Small intestine (tissue), 7 donors: ENCODE measurements around the gene EI24. TPM values are rescaled to one million over a fixed set of nuclear protein-coding genes. Genes with fewer than 3 reads are reported as not detected.

Experiments used
- DNase-seq, 2 donors: peaks; one replicate each; pipeline versions ENCODE4 v3.0.0 to v3.0.0-alpha.2; 2013
- FAIRE-seq: peaks from 2 replicates; lab custom pipeline; 2012; peaks lifted over from hg19 to GRCh38; lab: Jason Lieb, UNC
- H3K27ac ChIP-seq, 3 donors: one replicate each; pipeline ENCODE4 v1.5.1; 2013; ENCODE audit warnings: low read length in 2 of 3, mild to moderate bottlenecking in 2 of 3, control low read depth in 1 of 3, inconsistent platforms in 1 of 3, low read depth in 1 of 3, moderate library complexity in 1 of 3
- H3K27me3 ChIP-seq, 3 donors: one replicate each; pipeline ENCODE4 v1.6.1; 2013; ENCODE audit warnings: low read length in 3 of 3, inconsistent platforms in 1 of 3; ENCODE audit not compliant: control insufficient read depth in 3 of 3, insufficient read depth in 3 of 3
- H3K36me3 ChIP-seq, 3 donors: one replicate each; pipeline ENCODE4 v1.6.1; 2013; ENCODE audit warnings: low read length in 3 of 3, inconsistent platforms in 1 of 3, low read depth in 1 of 3, mild to moderate bottlenecking in 1 of 3, moderate library complexity in 1 of 3; ENCODE audit not compliant: control insufficient read depth in 3 of 3, insufficient read depth in 2 of 3
- H3K4me1 ChIP-seq, 3 donors: one replicate each; pipeline ENCODE4 v1.6.1; 2013; ENCODE audit warnings: low read length in 2 of 3, inconsistent platforms in 1 of 3, low read depth in 1 of 3, mild to moderate bottlenecking in 1 of 3, moderate library complexity in 1 of 3; ENCODE audit not compliant: control insufficient read depth in 3 of 3, insufficient read depth in 2 of 3
- H3K4me3 ChIP-seq, 3 donors: one replicate each; pipeline ENCODE4 v1.5.1; 2013; ENCODE audit warnings: low read length in 3 of 3, control low read depth in 1 of 3, inconsistent platforms in 1 of 3, low read depth in 1 of 3, mild to moderate bottlenecking in 1 of 3, moderate library complexity in 1 of 3
- H3K9me3 ChIP-seq, 2 donors: one replicate each; pipeline ENCODE4 v1.6.1; 2013; ENCODE audit warnings: low read depth in 1 of 2, low read length in 1 of 2; ENCODE audit not compliant: control insufficient read depth in 2 of 2, insufficient read depth in 1 of 2
- WGBS, 3 donors: extraction: QIAGEN DNeasy Blood & Tissue Kit; methylation state at CpG; one replicate each; pipeline ENCODE4 v1.1.7; 2013; 5-methylcytosine and 5-hydroxymethylcytosine counted together
- polyA plus RNA-seq, 4 donors: library from polyadenylated mRNA; stranded (reverse) in 3 of 4; unstranded in 1 of 4; fragments of 200-250 nt in 3 of 4; fragments of 120-200 nt in 1 of 4; gene quantifications; one replicate each; pipeline versions ENCODE4 v1.2.1 to v1.2.3, GENCODE V29; 2013
- donor health status: healthy with polysubstance abuse.
- donor health status: control.
- donor health status: control.
- donor health status: Bipolar disorder and iron deficiency.
- donor health status: healthy.

EI24 gene
- polyA plus RNA-seq, 4 donors: 39.4 to 91.5 (median 63.2) TPM

DNA sequence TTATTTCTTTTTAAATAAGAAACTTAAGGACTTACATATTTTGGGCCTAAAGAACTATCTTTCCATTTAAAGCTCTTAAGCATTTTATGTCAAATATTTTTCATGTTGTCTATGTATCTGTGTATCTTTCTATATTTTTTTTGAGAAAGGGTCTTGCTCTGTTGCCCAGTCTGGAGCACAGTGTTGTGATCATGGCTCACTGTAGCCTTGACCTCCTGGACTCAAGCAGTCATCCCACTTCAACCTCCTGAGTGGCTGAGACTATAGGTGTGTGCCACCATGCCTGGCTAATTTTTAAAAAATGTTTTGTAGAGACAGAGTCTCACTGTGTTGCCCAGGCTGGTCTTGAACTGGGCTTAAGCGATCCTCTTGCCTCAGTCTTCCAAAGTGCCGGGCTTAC is 31.4 kb downstream of the EI24 start:
- Histone ChIP-seq H3K4me1 (no peaks in the 10 kb centered on the region), H3K27ac (no peak overlapping the region), H3K4me3 (no peak overlapping the region), H3K36me3 (peaks cover 23 to 44% (median 26%) of the 10 kb centered on the region in 3 donors), H3K27me3 (no peaks in the 10 kb centered on the region), H3K9me3 (no peaks in the 10 kb centered on the region)
- 94 to 98% (median 98%) methylated on average over 2 of the region's 2 CpGs for WGBS, 3 donors
- DNase-seq (no peak), FAIRE-seq (no peak)

- 90 to 94% (median 91%) methylated on average over 3 of the region's 3 CpGs for WGBS, 3 donors
These were observed 33.9 kb downstream of the EI24 start for GRCh38 chr11:125603207-125603606.

GRCh38 chr11:125605417-125605816 is 36.1 kb downstream of the EI24 start:
- H3K4me1 ChIP-seq: no peaks in the 10 kb centered on the region
- H3K36me3 ChIP-seq: peaks cover 40 to 43% (median 40%) of the 10 kb centered on the region in 3 donors
- no peaks in the 10 kb centered on the region for H3K27me3 ChIP-seq
- FAIRE-seq: no peak
- H3K4me3 ChIP-seq: no peak overlapping the region
- no peaks in the 10 kb centered on the region for H3K9me3 ChIP-seq
- DNase-seq: no peak
- H3K27ac ChIP-seq: no peak overlapping the region

More at GRCh38 chr11:125603207-125603606, 33.9 kb downstream of the EI24 start:
- Histone ChIP-seq H3K27me3 (no peaks in the 10 kb centered on the region), H3K27ac (no peak overlapping the region), H3K4me1 (no peaks in the 10 kb centered on the region), H3K9me3 (no peaks in the 10 kb centered on the region), H3K4me3 (no peak overlapping the region), H3K36me3 (peaks cover 36 to 44% (median 40%) of the 10 kb centered on the region in 3 donors)
- FAIRE-seq (no peak), DNase-seq (no peak)

DNA sequence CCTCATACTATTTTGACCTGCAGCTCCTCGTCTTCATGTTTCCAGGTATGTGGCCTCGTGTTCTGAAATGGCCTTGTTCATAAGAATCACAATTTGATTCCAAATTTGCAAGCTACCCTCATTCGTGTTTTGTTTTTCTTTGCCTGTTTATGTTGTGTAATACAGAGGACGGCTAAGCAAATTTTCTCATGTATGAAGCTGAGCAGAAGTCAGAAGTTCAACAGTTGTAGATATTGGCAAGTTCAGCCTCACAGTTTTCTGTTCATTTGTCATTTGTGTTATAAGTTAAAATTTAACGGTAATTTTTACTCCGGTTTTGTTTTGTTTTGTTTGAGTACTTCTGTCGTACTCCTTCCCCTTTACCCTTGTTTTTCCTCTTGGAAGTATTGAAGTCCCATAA is 40.3 kb downstream of the EI24 start:
- Histone ChIP-seq H3K27me3 (no peaks in the 10 kb centered on the region), H3K4me1 (no peaks in the 10 kb centered on the region), H3K36me3 (peaks cover 27 to 44% (median 40%) of the 10 kb centered on the region in 3 donors), H3K27ac (no peak overlapping the region), H3K9me3 (no peaks in the 10 kb centered on the region), H3K4me3 (no peak overlapping the region)
- DNase-seq: no peak
- 89 to 91% (median 89%) methylated on average over 7 of the region's 7 CpGs for WGBS, 3 donors
- no peak for FAIRE-seq

DNA sequence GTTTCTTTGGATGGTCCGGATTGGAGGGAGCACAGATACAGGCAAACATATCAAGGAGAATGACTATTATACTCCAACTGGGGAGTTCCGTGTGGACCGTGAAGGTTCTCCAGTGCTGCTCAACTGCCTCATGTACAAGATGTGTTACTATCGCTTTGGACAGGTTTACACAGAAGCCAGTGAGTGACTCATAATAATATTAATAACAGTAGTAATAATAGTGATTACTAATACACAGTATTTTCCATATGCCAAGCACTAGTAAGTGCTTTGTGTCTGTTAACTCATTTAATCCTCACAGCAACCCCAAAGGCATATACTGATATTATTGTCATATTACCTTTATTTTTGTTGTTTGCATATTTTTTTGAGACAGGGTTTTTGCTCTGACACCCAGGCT is 49.1 kb downstream of the EI24 start:
- Histone ChIP-seq H3K36me3 (peaks cover 29% of the 10 kb centered on the region in 3 donors), H3K27ac (no peak overlapping the region), H3K27me3 (no peaks in the 10 kb centered on the region), H3K9me3 (no peaks in the 10 kb centered on the region), H3K4me3 (no peak overlapping the region), H3K4me1 (no peaks in the 10 kb centered on the region)
- FAIRE-seq: no peak
- WGBS, 3 donors: 89 to 93% (median 90%) methylated on average over 4 of the region's 4 CpGs
- DNase-seq: no peak

- Histone ChIP-seq H3K27ac (no peak overlapping the region), H3K4me3 (no peak overlapping the region)
- FAIRE-seq: no peak
These were observed 52.7 kb downstream of the EI24 start for GRCh38 chr11:125621995-125622394.

GRCh38 chr11:125623064-125623463 is 53.8 kb downstream of the EI24 start:
- peaks cover 0 to 6% (median 3%) of the 10 kb centered on the region in 3 donors for H3K4me1 ChIP-seq

More at GRCh38 chr11:125621995-125622394, 52.7 kb downstream of the EI24 start:
- no peak for DNase-seq
- Histone ChIP-seq H3K4me1 (peaks cover 0 to 6% (median 3%) of the 10 kb centered on the region in 3 donors), H3K27me3 (no peaks in the 10 kb centered on the region), H3K9me3 (no peaks in the 10 kb centered on the region), H3K36me3 (peaks cover 18 to 21% (median 18%) of the 10 kb centered on the region in 3 donors)
- 76 to 92% (median 85%) methylated on average over 2 of the region's 2 CpGs for WGBS, 3 donors

GRCh38 chr11:125624756-125625213 is 55.5 kb downstream of the EI24 start, which contains the start of gene CHEK1:
CHEK1 (plus strand) TSS chr11:125625163; CDS start chr11:125626769, 1,606 bp downstream.
- 53 to 56% (median 56%) methylated on average over 9 of the region's 9 CpGs for WGBS, 3 donors
- DNase-seq (peak in 1 of 2 donors; percentile 4), FAIRE-seq (no peak)
- Histone ChIP-seq H3K27me3 (no peaks in the 10 kb centered on the region), H3K9me3 (no peaks in the 10 kb centered on the region), H3K4me3 (peak within 1 kb of the TSS; percentile 68 to 79 (median 70)), H3K27ac (peak within 1 kb of the TSS; percentile 93 to 97 (median 95)), H3K36me3 (peaks cover 3 to 14% (median 5%) of the 10 kb centered on the region in 3 donors), H3K4me1 (peaks cover 0 to 6% (median 3%) of the 10 kb centered on the region in 3 donors)

More at GRCh38 chr11:125623064-125623463, 53.8 kb downstream of the EI24 start:
- H3K4me3 ChIP-seq: no peak overlapping the region
- H3K27ac ChIP-seq: no peak overlapping the region
- 88 to 100% (median 90%) methylated on average over 1 of the region's 1 CpG for WGBS, 3 donors
- H3K27me3 ChIP-seq: no peaks in the 10 kb centered on the region
- peaks cover 13 to 21% (median 18%) of the 10 kb centered on the region in 3 donors for H3K36me3 ChIP-seq
- FAIRE-seq (no peak), DNase-seq (no peak)
- no peaks in the 10 kb centered on the region for H3K9me3 ChIP-seq
